ENCODE data around the gene SDHAF1.

SDHAF1 gene

GRCh38 chr19:35986664-35987570 lies 8.1 kb upstream of the SDHAF1 start:
- WGBS, 2 experiments: 7% methylated on average over 54 of the region's 54 CpGs
- peak overlapping the region; percentile 28 for H3K4me3 ChIP-seq (ENCODE audit: insufficient read depth, low read depth, low read length)
- no peaks in the 10 kb centered on the region for H3K36me3 ChIP-seq (ENCODE audit: control insufficient read depth, insufficient read depth, low read length)
- H3K27ac ChIP-seq (ENCODE audit: insufficient read depth, low read depth, low read length, poor library complexity, severe bottlenecking): no peak overlapping the region
- peaks cover 10% of the 10 kb centered on the region for H3K4me1 ChIP-seq (ENCODE audit: control insufficient read depth, insufficient read depth, low read length)
- H3K27me3 ChIP-seq (ENCODE audit: control insufficient read depth, insufficient read depth, low read length, poor library complexity, severe bottlenecking): peaks cover 52% of the 10 kb centered on the region
- H3K9me3 ChIP-seq (ENCODE audit: control insufficient read depth, low read length): no peaks in the 10 kb centered on the region

GRCh38 chr19:35987571-35987896 lies 7.5 kb upstream of the SDHAF1 start:
- 37 to 42% methylated on average over 8 of the region's 8 CpGs for WGBS, 2 experiments
- peaks cover 48% of the 10 kb centered on the region for H3K27me3 ChIP-seq (ENCODE audit: control insufficient read depth, insufficient read depth, low read length, poor library complexity, severe bottlenecking)
- H3K4me3 ChIP-seq (ENCODE audit: insufficient read depth, low read depth, low read length): peak overlapping the region; percentile 28
- no peaks in the 10 kb centered on the region for H3K9me3 ChIP-seq (ENCODE audit: control insufficient read depth, low read length)
- H3K4me1 ChIP-seq (ENCODE audit: control insufficient read depth, insufficient read depth, low read length): peaks cover 10% of the 10 kb centered on the region
- H3K36me3 ChIP-seq (ENCODE audit: control insufficient read depth, insufficient read depth, low read length): no peaks in the 10 kb centered on the region
- no peak overlapping the region for H3K27ac ChIP-seq (ENCODE audit: insufficient read depth, low read depth, low read length, poor library complexity, severe bottlenecking)

DNA sequence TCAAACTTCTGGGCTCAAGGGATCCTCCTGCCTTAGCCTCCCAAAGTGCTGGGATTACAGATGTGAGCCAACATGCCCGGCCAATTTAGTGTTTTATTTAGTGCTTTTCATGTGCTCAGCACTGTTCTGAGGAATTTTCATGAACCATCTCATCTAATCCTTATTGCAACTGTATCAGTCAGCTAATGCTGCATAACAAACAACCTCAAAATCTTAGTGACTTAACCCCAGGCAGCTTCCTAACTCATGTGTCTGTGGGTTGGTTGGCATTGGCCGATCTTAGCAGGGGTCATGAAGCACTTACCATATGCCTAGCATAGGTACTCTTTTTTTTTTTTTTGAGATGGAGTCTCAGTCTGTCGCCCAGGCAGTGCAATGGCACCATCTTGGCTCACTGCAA lies 6.2 kb upstream of the SDHAF1 start:
- Histone ChIP-seq H3K27ac (ENCODE audit: insufficient read depth, low read depth, low read length, poor library complexity, severe bottlenecking) (no peak overlapping the region), H3K4me3 (ENCODE audit: insufficient read depth, low read depth, low read length) (no peak overlapping the region), H3K9me3 (ENCODE audit: control insufficient read depth, low read length) (no peaks in the 10 kb centered on the region), H3K4me1 (ENCODE audit: control insufficient read depth, insufficient read depth, low read length) (peaks cover 10% of the 10 kb centered on the region), H3K27me3 (ENCODE audit: control insufficient read depth, insufficient read depth, low read length, poor library complexity, severe bottlenecking) (peaks cover 41% of the 10 kb centered on the region), H3K36me3 (ENCODE audit: control insufficient read depth, insufficient read depth, low read length) (no peaks in the 10 kb centered on the region)
- 92 to 95% methylated on average over 3 of the region's 3 CpGs for WGBS, 2 experiments

GRCh38 chr19:35990156-35990555 lies 4.8 kb upstream of the SDHAF1 start:
- Histone ChIP-seq H3K27me3 (ENCODE audit: control insufficient read depth, insufficient read depth, low read length, poor library complexity, severe bottlenecking) (peaks cover 35% of the 10 kb centered on the region), H3K4me1 (ENCODE audit: control insufficient read depth, insufficient read depth, low read length) (peaks cover 10% of the 10 kb centered on the region), H3K4me3 (ENCODE audit: insufficient read depth, low read depth, low read length) (no peak overlapping the region), H3K36me3 (ENCODE audit: control insufficient read depth, insufficient read depth, low read length) (no peaks in the 10 kb centered on the region), H3K27ac (ENCODE audit: insufficient read depth, low read depth, low read length, poor library complexity, severe bottlenecking) (no peak overlapping the region), H3K9me3 (ENCODE audit: control insufficient read depth, low read length) (no peaks in the 10 kb centered on the region)
- 83 to 96% methylated on average over 4 of the region's 4 CpGs for WGBS, 2 experiments

DNA sequence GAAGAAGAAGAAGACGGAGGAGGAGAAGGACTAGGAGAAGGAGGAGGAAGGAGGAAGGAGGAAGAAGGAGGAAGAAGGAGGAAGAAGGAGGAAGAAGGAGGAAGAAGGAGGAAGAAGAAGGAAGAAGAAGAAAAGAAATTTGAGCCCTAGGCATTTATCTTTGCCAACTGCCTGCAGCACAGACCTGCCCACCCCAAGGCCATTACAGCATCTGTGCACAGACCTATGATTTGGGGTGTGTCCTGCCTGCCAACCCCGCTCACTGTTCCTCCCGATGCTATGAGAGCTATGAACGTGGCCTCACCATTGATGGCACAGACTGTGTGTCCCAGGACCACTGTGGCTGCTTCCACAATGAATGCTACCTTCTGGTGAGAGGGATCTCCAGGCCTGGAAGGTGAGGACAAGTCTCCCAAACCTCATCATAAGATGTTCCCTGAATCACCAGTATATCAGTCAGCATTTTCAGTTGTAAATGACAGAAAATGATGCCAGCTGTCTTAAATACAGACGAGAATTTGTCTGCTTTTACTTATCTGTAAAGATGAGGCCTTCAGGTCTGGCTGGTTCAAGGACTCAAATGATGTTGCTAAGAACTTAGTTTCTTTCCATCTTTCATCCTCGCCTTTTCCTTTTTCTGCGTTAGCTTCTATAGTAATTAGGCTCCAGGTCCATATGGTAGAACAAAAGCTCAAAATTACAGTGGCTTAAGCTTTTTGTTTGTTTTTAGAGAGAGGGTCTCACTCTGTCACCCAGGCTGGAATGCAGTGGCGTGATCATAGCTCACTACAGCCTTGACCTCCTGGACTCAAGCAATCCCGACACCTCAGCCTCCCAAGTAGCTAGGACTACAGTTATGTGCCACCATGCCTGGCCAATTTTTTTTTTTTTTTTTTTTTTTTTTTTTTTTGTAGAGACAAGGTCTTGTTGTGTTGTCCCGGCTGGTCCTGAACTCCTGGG lies 3.9 kb upstream of the SDHAF1 start:
- no peak overlapping the region for H3K4me3 ChIP-seq (ENCODE audit: insufficient read depth, low read depth, low read length)
- H3K36me3 ChIP-seq (ENCODE audit: control insufficient read depth, insufficient read depth, low read length): no peaks in the 10 kb centered on the region
- peaks cover 26% of the 10 kb centered on the region for H3K27me3 ChIP-seq (ENCODE audit: control insufficient read depth, insufficient read depth, low read length, poor library complexity, severe bottlenecking)
- WGBS, 2 experiments: 87 to 91% methylated on average over 10 of the region's 10 CpGs
- peaks cover 12% of the 10 kb centered on the region for H3K4me1 ChIP-seq (ENCODE audit: control insufficient read depth, insufficient read depth, low read length)
- no peaks in the 10 kb centered on the region for H3K9me3 ChIP-seq (ENCODE audit: control insufficient read depth, low read length)
- H3K27ac ChIP-seq (ENCODE audit: insufficient read depth, low read depth, low read length, poor library complexity, severe bottlenecking): no peak overlapping the region

DNA sequence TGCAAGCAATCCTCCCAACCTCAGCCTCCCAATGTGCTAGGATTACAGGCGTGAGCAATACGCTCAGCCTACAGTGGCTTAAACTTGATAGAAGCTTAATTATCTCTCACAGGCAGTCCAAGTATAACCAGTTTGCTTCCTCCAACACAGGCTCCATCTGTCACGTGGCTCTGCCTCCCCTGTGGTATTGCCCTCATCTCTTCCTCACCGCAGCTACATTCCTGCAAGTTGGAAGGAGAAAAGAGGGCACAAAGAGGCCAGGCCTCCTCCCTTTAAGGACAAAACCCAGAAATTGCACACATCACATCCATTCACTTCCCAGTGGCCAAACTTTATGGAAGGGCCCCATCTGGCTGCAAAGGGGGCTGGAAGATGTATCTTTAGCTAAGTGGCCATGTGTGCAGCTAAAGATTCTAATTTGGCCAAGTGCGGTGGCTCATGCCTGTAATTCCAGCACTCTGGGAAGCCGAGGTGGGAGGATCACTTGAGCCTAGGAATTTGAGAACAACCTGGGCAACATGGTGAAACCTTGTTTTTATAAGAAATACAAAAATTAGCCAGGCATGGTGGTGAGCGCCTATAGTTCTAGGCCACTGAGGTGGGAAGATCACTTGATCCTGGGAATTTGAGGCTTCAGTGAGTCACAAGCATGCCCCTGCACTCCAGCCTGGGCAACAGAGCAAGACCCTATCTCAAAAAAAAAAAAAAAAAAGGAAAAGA lies 3.1 kb upstream of the SDHAF1 start:
- no peak overlapping the region for H3K27ac ChIP-seq (ENCODE audit: insufficient read depth, low read depth, low read length, poor library complexity, severe bottlenecking)
- peaks cover 19% of the 10 kb centered on the region for H3K27me3 ChIP-seq (ENCODE audit: control insufficient read depth, insufficient read depth, low read length, poor library complexity, severe bottlenecking)
- no peaks in the 10 kb centered on the region for H3K9me3 ChIP-seq (ENCODE audit: control insufficient read depth, low read length)
- no peak overlapping the region for H3K4me3 ChIP-seq (ENCODE audit: insufficient read depth, low read depth, low read length)
- H3K4me1 ChIP-seq (ENCODE audit: control insufficient read depth, insufficient read depth, low read length): peaks cover 8% of the 10 kb centered on the region
- H3K36me3 ChIP-seq (ENCODE audit: control insufficient read depth, insufficient read depth, low read length): no peaks in the 10 kb centered on the region
- WGBS, 2 experiments: 82 to 87% methylated on average over 7 of the region's 7 CpGs

DNA sequence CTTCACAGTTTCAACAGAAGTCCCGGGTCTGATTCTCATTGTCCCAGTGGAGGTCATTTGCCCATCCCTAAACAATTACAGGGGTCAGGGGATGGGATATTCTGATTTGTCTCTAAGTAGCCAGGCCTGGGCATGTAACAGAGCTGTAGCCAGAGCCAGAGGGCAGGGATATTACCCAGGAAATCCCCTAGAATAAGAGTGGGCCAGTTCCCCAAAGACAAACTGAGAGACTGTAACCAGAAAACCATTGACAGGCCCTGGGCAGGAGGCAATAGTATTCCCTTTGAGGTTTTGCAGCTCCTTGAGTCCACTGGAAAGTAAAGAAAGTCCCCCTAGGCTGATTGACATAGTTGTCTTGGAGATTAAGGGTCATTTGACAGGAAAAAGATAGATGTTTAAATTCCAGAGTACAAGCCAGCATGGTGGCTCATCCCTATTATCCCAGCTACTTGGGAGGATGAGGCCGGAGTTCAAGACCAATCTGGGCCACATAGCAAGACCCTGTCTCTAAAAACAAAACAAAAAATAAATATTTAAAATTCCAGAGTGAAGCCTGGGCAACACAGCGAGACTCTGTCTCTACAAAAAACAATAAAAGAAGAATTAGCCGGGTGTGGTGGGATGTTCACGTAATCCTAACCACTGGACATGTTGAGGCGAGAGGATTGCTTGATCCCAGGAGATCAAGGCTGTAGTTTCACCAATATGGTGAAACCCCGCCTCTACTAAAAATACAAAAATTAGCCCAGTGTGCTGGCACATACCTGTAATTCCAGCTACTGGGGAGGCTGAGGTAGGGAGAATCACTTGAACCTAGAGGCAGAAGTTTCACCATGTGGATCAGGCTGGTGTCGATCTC lies 1.9 kb upstream of the SDHAF1 start:
- Histone ChIP-seq H3K4me1 (ENCODE audit: control insufficient read depth, insufficient read depth, low read length) (peaks cover 7% of the 10 kb centered on the region), H3K4me3 (ENCODE audit: insufficient read depth, low read depth, low read length) (no peak overlapping the region), H3K27ac (ENCODE audit: insufficient read depth, low read depth, low read length, poor library complexity, severe bottlenecking) (no peak overlapping the region), H3K27me3 (ENCODE audit: control insufficient read depth, insufficient read depth, low read length, poor library complexity, severe bottlenecking) (peaks cover 6% of the 10 kb centered on the region), H3K36me3 (ENCODE audit: control insufficient read depth, insufficient read depth, low read length) (no peaks in the 10 kb centered on the region), H3K9me3 (ENCODE audit: control insufficient read depth, low read length) (no peaks in the 10 kb centered on the region)
- 78 to 88% methylated on average over 8 of the region's 8 CpGs for WGBS, 2 experiments

GRCh38 chr19:35993923-35994598 lies 927 bp upstream of the SDHAF1 start:
- WGBS, 2 experiments: 89 to 90% methylated on average over 49 of the region's 49 CpGs
- Histone ChIP-seq H3K4me3 (ENCODE audit: insufficient read depth, low read depth, low read length) (no peak overlapping the region), H3K9me3 (ENCODE audit: control insufficient read depth, low read length) (no peaks in the 10 kb centered on the region)

GRCh38 chr19:35996777-35997176 lies 1.8 kb downstream of the SDHAF1 start:
- H3K27me3 ChIP-seq (ENCODE audit: control insufficient read depth, insufficient read depth, low read length, poor library complexity, severe bottlenecking): no peaks in the 10 kb centered on the region
- H3K4me3 ChIP-seq (ENCODE audit: insufficient read depth, low read depth, low read length): no peak overlapping the region
- no peaks in the 10 kb centered on the region for H3K9me3 ChIP-seq (ENCODE audit: control insufficient read depth, low read length)
- H3K27ac ChIP-seq (ENCODE audit: insufficient read depth, low read depth, low read length, poor library complexity, severe bottlenecking): no peak overlapping the region
- peaks cover 7% of the 10 kb centered on the region for H3K4me1 ChIP-seq (ENCODE audit: control insufficient read depth, insufficient read depth, low read length)
- no peaks in the 10 kb centered on the region for H3K36me3 ChIP-seq (ENCODE audit: control insufficient read depth, insufficient read depth, low read length)
- WGBS, 2 experiments: 92 to 94% methylated on average over 8 of the region's 8 CpGs

More at GRCh38 chr19:35993923-35994598, 927 bp upstream of the SDHAF1 start:
- Histone ChIP-seq H3K27me3 (ENCODE audit: control insufficient read depth, insufficient read depth, low read length, poor library complexity, severe bottlenecking) (no peaks in the 10 kb centered on the region), H3K27ac (ENCODE audit: insufficient read depth, low read depth, low read length, poor library complexity, severe bottlenecking) (no peak overlapping the region), H3K4me1 (ENCODE audit: control insufficient read depth, insufficient read depth, low read length) (peaks cover 7% of the 10 kb centered on the region), H3K36me3 (ENCODE audit: control insufficient read depth, insufficient read depth, low read length) (no peaks in the 10 kb centered on the region)
